Activated naive CD4-positive, alpha-beta T cell treated with anti-CD3 and anti-CD28 coated beads, Interleukin-2, amount 50 U/mL, for 24 hours (primary cell): ENCODE results near the gene CENPC.
"Not testable (repeated sequence)": the region's sequence is repeated elsewhere in the genome, so short reads cannot be mapped to it uniquely, and the experiment has no call there.

Source experiments
- H3K27ac Mint-ChIP-seq: one replicate; pipeline ENCODE4 v1.8.0; 2021; ENCODE audit warnings: mild to moderate bottlenecking, mixed read lengths
- H3K27me3 Mint-ChIP-seq: one replicate; pipeline ENCODE4 v1.8.0; 2021; ENCODE audit warnings: mixed read lengths
- H3K36me3 Mint-ChIP-seq: one replicate; pipeline ENCODE4 v1.8.0; 2021; ENCODE audit warnings: mixed read lengths
- H3K4me1 Mint-ChIP-seq: one replicate; pipeline ENCODE4 v1.8.0; 2021; ENCODE audit warnings: mixed read lengths
- H3K4me3 Mint-ChIP-seq: one replicate; pipeline ENCODE4 v1.8.0; 2021; ENCODE audit warnings: mild to moderate bottlenecking, mixed read lengths
- H3K9me3 Mint-ChIP-seq: one replicate; pipeline ENCODE4 v1.8.0; 2021; ENCODE audit warnings: mixed read lengths

CENPC gene

DNA sequence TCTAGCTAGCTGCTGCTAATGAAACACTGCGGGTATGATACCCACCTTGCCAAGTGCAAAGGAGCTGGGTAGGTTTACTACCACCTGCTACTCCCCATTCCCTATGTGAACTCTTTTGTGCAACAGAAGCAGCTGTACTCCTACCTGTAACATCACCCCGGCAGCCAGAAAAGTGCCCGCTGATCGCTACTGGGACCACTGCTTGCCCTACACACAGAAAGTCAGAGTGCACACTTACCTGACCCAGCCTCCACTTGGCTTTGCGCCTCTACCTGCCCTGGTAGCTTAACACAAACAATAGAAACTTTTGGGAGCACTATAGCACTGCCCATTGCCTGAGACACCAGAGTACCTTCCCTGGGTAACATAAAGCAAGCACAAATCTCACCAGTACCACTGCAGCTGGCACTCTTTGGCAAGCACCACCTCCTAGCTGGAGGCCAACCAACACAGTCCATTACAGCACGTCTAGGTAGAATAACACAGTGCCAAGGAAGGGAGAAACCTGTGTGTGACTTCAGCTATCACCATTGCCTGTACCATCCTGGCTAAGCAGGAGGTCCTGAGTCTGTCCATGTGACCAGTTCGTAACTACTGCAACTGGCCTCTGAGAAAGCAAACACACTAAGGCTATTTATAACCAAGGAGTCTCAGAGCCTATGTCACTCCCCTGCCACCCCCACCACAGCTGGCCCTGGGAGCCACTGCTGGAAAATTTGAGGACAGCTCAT is 80.1 kb downstream of the CENPC start:
- Mint-ChIP-seq H3K27ac (no peak overlapping the region), H3K9me3 (no peaks in the 10 kb centered on the region), H3K4me1 (peaks cover 3% of the 10 kb centered on the region), H3K36me3 (peaks cover 25% of the 10 kb centered on the region), H3K4me3 (no peak overlapping the region), H3K27me3 (no peaks in the 10 kb centered on the region)

GRCh38 chr4:67460574-67460973 is 84.7 kb downstream of the CENPC start:
- H3K4me3 Mint-ChIP-seq: no peak overlapping the region
- H3K36me3 Mint-ChIP-seq: peaks cover 35% of the 10 kb centered on the region
- no peaks in the 10 kb centered on the region for H3K27me3 Mint-ChIP-seq
- peaks cover 3% of the 10 kb centered on the region for H3K4me1 Mint-ChIP-seq
- no peak overlapping the region for H3K27ac Mint-ChIP-seq
- no peaks in the 10 kb centered on the region for H3K9me3 Mint-ChIP-seq

DNA sequence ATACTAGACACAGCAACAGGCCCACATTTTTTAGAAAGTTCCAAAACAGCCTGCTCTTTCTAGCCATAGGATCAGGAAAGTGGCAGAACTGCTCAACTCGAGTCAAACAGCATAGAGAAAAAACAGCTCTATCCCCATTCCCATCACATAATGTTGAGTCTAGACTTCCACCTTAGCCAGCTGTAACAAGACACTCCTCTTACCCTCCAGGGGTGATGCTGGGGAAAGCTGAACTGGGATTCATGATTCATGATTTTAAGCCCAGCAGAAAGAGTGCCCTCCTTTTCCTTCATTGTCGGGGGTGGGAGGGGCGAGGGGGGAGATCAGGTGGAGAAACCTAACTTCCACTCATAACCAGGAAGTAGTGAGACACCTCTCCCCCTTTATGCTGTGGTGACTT is 86.1 kb downstream of the CENPC start:
- no peak overlapping the region for H3K4me3 Mint-ChIP-seq
- peaks cover 3% of the 10 kb centered on the region for H3K4me1 Mint-ChIP-seq
- peaks cover 42% of the 10 kb centered on the region for H3K36me3 Mint-ChIP-seq
- H3K27me3 Mint-ChIP-seq: no peaks in the 10 kb centered on the region
- no peaks in the 10 kb centered on the region for H3K9me3 Mint-ChIP-seq
- no peak overlapping the region for H3K27ac Mint-ChIP-seq

DNA sequence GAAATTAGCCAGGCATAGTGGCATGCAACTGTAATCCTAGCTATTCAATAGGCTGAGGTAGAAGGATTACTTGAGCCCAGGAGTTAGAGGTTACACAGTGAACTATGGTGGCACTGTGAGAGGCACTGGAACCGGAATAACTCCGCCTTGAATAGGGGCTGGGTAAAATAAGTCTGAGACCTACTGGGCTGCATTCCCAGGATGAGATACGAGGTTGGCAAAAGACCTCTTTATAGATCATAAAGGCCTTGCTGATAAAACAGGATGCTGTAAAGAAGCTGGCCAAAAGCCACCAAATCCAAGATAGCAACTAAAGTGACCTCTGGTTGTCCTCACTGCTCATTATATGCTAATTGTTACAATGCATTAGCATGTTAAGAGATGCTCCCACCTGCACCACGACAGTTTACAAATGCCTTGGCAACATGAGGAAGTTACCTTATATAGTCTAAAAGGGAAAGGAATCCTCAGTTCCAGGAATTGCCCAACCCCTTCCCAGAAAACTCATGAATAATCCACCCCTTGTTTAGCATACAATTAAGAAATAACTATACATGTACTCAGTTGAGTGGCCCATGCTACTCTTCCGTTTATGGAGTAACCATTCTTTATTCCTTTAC is 88.6 kb downstream of the CENPC start:
- Mint-ChIP-seq H3K4me3 (no peak overlapping the region), H3K27ac (no peak overlapping the region), H3K4me1 (no peaks in the 10 kb centered on the region), H3K27me3 (no peaks in the 10 kb centered on the region), H3K9me3 (no peaks in the 10 kb centered on the region), H3K36me3 (peaks cover 51% of the 10 kb centered on the region)

GRCh38 chr4:67452846-67453205 is 92.5 kb downstream of the CENPC start:
- not testable (repeated sequence) for H3K27me3 Mint-ChIP-seq, H3K27ac Mint-ChIP-seq, H3K9me3 Mint-ChIP-seq, H3K4me3 Mint-ChIP-seq, H3K4me1 Mint-ChIP-seq
- peaks cover 63% of the 10 kb centered on the region for H3K36me3 Mint-ChIP-seq

DNA sequence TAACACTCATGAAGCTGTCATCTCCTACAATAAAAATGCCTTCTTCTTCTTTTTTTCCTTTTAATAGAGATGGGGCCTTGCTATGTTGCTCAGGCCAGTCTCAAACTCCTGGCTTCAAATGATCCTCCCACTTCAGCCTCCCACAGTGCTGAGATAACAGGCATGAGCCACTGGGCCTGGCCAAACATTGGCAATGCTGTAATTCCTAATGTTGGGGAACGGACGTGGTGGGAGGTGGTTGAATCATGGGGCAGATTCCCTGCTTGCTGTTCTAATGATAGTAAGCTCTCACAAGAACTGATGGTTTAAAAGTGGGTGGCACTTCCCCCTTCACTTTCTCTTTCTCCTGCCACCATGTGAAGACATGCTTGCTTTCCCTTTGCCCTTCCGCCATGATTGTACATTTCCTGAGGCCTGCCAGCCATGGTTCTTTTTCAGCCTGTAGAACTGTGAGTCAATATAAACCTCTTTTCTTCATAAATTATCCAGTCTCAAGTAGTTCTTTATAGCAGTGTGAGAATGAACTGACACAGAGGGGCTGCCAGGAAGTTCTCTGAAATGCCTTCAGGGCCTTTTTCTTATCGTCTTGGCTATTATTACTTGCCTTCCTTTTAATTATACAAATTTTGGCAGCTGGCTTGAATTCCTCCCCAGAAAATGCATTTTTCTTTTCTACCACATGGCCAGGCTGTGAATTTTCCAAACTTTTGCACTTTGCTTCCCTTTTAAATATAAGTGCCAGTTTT is 93.0 kb downstream of the CENPC start:
- Mint-ChIP-seq H3K27ac (no peak overlapping the region), H3K27me3 (no peaks in the 10 kb centered on the region), H3K9me3 (no peaks in the 10 kb centered on the region), H3K4me3 (no peak overlapping the region), H3K36me3 (peaks cover 63% of the 10 kb centered on the region), H3K4me1 (no peaks in the 10 kb centered on the region)

DNA sequence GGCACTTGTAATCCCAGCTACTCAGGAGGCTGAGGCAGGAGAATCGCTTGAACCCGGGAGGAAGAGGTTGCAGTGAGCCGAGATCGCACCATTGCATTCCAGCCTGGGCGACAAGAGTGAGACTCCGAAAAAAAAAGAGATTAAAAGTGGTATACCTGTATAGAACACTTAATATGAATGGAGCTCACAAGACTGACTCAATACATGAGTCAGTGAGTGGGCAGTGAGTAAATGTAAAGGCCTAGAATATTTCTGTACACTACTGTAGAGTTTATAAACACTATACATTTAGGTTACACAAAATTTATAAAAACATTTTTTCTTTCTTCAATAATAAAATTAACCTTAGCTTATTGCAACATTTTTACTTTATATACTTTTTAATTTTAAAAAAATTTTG is 93.8 kb downstream of the CENPC start:
- no peaks in the 10 kb centered on the region for H3K4me1 Mint-ChIP-seq
- H3K36me3 Mint-ChIP-seq: peaks cover 60% of the 10 kb centered on the region
- no peak overlapping the region for H3K4me3 Mint-ChIP-seq
- no peaks in the 10 kb centered on the region for H3K27me3 Mint-ChIP-seq
- H3K9me3 Mint-ChIP-seq: no peaks in the 10 kb centered on the region
- no peak overlapping the region for H3K27ac Mint-ChIP-seq

GRCh38 chr4:67448621-67449020 is 96.7 kb downstream of the CENPC start:
- Mint-ChIP-seq H3K27ac (no peak overlapping the region), H3K4me3 (no peak overlapping the region), H3K9me3 (no peaks in the 10 kb centered on the region), H3K4me1 (peaks cover 4% of the 10 kb centered on the region), H3K27me3 (no peaks in the 10 kb centered on the region), H3K36me3 (peaks cover 59% of the 10 kb centered on the region)

- peaks cover 53% of the 10 kb centered on the region for H3K36me3 Mint-ChIP-seq
- no peak overlapping the region for H3K4me3 Mint-ChIP-seq
- no peaks in the 10 kb centered on the region for H3K27me3 Mint-ChIP-seq
- peaks cover 4% of the 10 kb centered on the region for H3K4me1 Mint-ChIP-seq
- H3K9me3 Mint-ChIP-seq: peaks cover under 1% of the 10 kb centered on the region
- H3K27ac Mint-ChIP-seq: no peak overlapping the region
Measured at GRCh38 chr4:67447873-67448272, 97.4 kb downstream of the CENPC start.

DNA sequence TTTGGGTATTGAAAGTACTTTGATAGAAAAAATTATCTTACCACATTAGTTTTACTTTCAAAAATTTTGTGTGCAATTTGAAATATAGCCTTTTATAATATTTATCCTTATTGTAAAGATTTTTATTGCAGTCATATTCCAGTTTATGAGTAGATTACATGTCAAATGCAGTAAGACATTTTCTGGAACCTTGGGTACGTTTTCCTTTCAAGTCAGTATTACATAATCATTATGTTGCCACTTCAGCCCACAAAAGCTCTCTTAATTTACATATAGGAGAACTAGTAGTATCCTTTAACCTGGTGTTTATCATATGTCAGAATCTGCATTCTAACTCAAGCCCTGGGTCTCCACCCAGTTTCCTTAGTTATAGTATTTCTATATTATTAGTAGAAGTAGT is 98.5 kb downstream of the CENPC start:
- no peak overlapping the region for H3K4me3 Mint-ChIP-seq
- H3K27me3 Mint-ChIP-seq: no peaks in the 10 kb centered on the region
- no peak overlapping the region for H3K27ac Mint-ChIP-seq
- peaks cover 56% of the 10 kb centered on the region for H3K36me3 Mint-ChIP-seq
- H3K9me3 Mint-ChIP-seq: peaks cover 9% of the 10 kb centered on the region
- peaks cover 14% of the 10 kb centered on the region for H3K4me1 Mint-ChIP-seq

- H3K27ac Mint-ChIP-seq, H3K27me3 Mint-ChIP-seq, H3K9me3 Mint-ChIP-seq, H3K4me3 Mint-ChIP-seq: not testable (repeated sequence)
- Mint-ChIP-seq H3K4me1 (peaks cover 19% of the 10 kb centered on the region), H3K36me3 (peaks cover 60% of the 10 kb centered on the region)
Measured at GRCh38 chr4:67445881-67446280, 99.4 kb downstream of the CENPC start.

- H3K4me3 Mint-ChIP-seq: no peak overlapping the region
Measured at GRCh38 chr4:67438975-67439374, 106.3 kb downstream of the CENPC start.

DNA sequence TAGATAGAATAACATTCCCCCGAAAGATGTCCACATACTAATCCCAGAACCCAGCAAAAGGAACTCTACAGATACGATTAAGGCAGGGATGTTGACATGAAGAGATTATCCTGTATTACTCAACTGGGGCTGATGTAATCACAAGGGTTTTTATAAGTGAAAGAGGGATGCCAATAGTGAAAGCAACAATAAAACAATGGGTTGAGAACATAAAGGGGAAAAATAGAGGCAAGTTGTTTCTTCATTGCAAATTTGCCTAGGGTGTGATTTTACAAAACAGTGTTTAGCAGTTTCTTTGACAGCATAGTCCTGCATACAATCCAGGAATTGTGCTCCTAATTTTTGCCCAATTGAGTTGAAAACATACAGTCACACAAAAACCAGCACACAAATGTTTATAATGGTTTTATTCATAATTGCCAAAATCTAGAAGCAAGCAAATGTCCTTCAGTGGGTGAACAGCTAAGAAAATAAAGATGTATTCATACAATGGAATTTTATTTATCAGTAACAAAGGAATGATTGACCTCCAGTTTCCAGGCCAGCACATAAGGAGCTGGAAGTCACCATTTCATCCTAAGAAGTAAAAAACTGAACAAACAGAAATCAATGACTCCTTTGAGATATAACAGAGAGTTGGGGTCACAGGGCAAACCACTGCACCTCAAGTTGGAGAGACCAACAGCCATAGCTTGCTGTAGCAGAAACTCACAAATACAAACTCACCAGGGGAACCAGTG is 107.2 kb downstream of the CENPC start:
- Mint-ChIP-seq H3K27me3 (no peaks in the 10 kb centered on the region), H3K27ac (peak overlapping the region; percentile 74), H3K9me3 (peaks cover 10% of the 10 kb centered on the region), H3K36me3 (peaks cover 49% of the 10 kb centered on the region), H3K4me1 (peaks cover 28% of the 10 kb centered on the region), H3K4me3 (no peak overlapping the region)

More at GRCh38 chr4:67438975-67439374, 106.3 kb downstream of the CENPC start:
- H3K27me3 Mint-ChIP-seq: no peaks in the 10 kb centered on the region
- H3K27ac Mint-ChIP-seq: no peak overlapping the region
- H3K36me3 Mint-ChIP-seq: peaks cover 43% of the 10 kb centered on the region
- H3K4me1 Mint-ChIP-seq: peaks cover 28% of the 10 kb centered on the region
- H3K9me3 Mint-ChIP-seq: peaks cover 10% of the 10 kb centered on the region

DNA sequence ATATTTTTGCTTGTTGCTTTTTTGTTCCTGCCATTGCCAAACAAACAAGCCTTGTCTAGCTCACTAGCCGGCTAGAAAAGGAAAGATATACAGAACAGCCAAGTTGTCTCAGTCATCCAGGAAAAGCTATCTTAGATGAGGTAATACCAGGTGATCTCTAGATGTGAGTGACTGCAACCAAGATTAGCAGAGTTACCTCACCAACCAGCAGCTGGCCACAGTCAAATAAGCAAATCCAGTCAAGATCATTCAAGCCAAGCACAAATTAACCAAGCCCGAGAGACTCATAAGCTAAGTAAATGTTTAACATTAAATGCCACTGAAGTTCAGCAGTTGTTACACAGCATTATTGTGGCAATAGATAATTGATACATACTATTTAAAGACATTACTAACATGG is 108.6 kb downstream of the CENPC start:
- H3K4me1 Mint-ChIP-seq: peaks cover 18% of the 10 kb centered on the region
- H3K4me3 Mint-ChIP-seq: no peak overlapping the region
- H3K27me3 Mint-ChIP-seq: no peaks in the 10 kb centered on the region
- H3K27ac Mint-ChIP-seq: no peak overlapping the region
- peaks cover 48% of the 10 kb centered on the region for H3K36me3 Mint-ChIP-seq
- H3K9me3 Mint-ChIP-seq: peaks cover 8% of the 10 kb centered on the region

DNA sequence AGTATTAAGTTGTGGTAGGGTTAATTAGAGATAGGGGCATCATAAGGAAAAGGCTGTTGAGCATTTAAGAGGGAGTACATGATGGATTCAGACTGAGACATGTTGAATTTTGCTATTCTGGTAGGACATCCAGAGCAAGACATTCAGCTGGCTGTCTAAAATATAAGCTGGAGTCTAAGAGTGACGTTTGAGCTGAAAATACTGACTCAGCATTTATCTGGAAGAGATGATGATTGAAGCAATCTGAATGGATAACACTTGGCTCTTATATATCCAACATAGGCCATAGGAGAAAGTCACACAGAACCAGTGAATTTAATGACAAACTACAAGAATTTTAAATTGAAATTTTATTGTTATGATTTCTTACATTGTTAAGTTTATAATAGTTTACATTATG is 114.3 kb downstream of the CENPC start:
- Mint-ChIP-seq H3K27me3 (no peaks in the 10 kb centered on the region), H3K36me3 (peaks cover 37% of the 10 kb centered on the region)

GRCh38 chr4:67428819-67429218 is 116.5 kb downstream of the CENPC start:
- H3K27ac Mint-ChIP-seq: no peak overlapping the region
- no peak overlapping the region for H3K4me3 Mint-ChIP-seq
- peaks cover 15% of the 10 kb centered on the region for H3K9me3 Mint-ChIP-seq

More for the DNA sequence above, 114.3 kb downstream of the CENPC start:
- no peaks in the 10 kb centered on the region for H3K4me1 Mint-ChIP-seq
- H3K4me3 Mint-ChIP-seq: no peak overlapping the region
- peaks cover 15% of the 10 kb centered on the region for H3K9me3 Mint-ChIP-seq
- no peak overlapping the region for H3K27ac Mint-ChIP-seq

More at GRCh38 chr4:67428819-67429218, 116.5 kb downstream of the CENPC start:
- Mint-ChIP-seq H3K36me3 (peaks cover 25% of the 10 kb centered on the region), H3K4me1 (no peaks in the 10 kb centered on the region), H3K27me3 (no peaks in the 10 kb centered on the region)
